ENCODE data around the gene FGF22.
A peak's percentile ranks its signal among the peaks of the same experiment; 100 is the strongest.
"Not testable (repeated sequence)": the region's sequence is repeated elsewhere in the genome, so short reads cannot be mapped to it uniquely, and the experiment has no call there.

FGF22 gene

GRCh38 chr19:607301-608154, 32.2 kb upstream of the FGF22 start:
- DNase-seq = no peak

DNA sequence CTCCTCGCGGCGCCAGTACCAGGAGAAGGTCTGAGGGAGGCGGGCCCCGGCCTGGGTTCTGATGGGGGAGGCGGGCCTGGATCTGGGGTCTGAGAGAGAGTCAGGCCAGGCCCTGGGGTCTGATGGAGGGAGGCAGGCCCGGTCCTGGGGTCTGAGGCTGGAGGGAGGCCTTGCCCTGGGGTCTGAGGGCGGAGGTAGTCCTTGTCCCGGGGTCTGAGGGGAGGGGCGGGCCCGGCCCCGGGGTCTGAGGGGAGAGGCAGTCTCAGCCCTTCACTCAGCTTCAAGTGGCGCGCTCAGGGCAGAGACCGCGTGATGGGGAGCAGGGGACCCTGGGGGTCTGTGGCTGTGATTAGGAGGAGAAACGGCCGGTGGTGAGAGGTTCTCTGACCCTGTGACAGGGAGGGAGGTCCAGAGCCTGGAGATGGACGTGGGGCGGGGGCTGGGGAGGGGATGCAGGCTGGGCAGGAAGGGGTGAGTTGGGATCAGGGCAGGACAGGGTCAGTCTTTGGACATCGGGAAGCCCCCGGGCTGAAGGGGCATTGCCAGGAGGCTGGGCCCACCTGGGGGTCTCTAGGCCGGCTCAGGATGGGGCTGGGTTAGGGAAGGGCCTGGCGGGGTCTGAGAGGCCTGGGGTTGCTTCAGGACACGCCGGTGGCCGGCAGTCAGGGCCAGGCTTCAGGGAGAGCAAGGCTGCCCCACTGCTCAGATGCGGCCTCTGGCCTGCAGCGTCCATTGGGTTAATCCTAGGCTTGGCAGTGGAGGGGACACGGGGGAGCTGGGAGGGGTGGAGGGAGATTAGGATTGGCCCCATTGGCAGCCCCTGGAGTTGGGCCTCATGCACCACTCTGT, 31.3 kb upstream of the FGF22 start:
- DNase-seq = no peak

- DNase-seq = no peak
Observed at GRCh38 chr19:609004-609346, 30.7 kb upstream of the FGF22 start.

DNA sequence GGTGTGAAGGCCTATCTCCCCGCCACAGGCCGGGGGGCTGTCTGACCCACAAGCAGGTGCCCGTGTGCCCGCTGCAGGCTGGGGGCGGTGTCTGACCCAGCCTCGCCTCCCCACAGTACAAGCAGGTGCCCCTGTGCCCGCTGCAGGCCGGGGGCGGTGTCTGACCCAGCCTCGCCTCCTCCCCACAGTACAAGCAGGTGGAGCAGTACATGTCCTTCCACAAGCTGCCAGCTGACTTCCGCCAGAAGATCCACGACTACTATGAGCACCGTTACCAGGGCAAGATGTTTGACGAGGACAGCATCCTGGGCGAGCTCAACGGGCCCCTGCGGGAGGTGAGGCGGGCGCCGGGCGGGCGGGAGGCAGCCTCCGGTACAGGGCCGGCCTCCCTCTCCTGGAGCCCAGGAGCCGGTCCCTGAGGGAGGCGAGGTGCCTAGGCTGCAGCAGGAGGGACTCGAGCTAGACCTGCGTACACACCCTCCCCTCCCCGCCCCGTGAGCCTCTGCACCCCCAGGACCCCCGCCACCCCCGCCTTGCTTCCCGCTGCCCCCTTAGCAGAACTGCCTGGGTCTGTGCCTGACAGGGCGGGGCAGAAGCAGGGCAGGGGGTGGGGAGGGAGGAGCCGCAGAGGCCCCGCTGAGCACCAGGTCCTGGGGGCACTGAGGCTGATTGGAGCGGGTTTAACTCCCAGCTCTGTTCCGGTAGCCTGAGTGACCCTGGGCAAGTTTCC, 29.4 kb upstream of the FGF22 start:
- peak; percentile 37 for DNase-seq

GRCh38 chr19:610801-611480, 28.7 kb upstream of the FGF22 start:
- DNase-seq = peak; percentile 37

DNA sequence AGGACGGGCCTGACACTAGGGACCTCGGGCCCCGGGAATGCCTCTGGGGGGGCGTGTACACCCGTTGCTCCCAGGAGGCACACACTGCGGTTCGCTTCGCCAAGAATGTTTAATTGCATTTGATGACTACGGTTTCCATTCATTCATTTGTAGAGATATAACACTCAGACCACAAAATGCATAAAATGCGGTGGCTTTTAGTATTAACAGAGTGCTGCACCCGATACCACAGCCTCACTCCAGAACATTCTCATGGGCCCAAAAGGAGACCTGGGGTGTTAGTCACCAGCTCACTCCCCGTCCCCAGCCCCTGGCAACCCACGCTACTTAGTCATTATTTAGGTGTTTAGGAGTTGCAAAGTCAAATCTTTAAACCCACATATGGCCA, 28.2 kb upstream of the FGF22 start:
- no peak for DNase-seq

GRCh38 chr19:612941-613340, 26.7 kb upstream of the FGF22 start:
- DNase-seq = no peak

DNA sequence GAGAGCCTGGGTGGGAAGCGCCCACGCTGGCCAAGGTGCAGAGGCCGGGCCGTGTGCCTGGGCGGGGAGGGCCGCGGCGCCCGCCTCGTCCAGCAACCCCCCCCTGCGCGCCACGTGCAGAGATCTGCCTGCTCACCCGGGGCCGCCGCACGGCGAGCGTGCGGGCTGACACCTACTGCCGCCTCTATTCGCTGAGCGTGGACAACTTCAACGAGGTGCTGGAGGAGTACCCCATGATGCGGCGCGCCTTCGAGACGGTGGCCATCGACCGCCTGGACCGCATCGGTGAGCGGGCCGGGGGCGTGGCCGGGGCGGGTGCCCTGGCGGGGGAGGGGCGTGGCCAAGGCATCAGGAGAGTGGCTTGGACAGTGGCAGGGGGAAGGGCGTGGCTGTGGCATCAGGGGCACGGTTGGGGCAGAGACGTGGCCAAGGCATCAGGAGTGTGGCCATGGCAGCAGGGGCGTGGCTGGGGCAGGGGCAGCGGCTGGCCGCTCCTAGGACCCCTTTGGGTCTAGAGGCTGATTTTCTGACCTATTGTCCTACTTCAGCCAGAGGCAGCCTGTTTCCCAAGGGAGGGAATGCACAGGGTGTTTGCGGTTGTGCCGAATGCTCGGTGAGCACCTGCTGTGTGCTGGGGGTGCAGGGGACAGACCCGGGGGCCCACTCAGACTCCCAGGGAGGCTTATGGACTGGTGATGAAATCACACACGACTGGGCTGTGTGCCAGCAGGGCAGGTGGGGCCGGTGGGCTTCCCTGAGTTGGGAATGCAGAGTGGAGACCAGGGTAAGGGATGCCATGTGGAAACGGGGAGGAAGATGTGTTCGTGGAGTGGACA, 25.7 kb upstream of the FGF22 start:
- DNase-seq = no peak

DNA sequence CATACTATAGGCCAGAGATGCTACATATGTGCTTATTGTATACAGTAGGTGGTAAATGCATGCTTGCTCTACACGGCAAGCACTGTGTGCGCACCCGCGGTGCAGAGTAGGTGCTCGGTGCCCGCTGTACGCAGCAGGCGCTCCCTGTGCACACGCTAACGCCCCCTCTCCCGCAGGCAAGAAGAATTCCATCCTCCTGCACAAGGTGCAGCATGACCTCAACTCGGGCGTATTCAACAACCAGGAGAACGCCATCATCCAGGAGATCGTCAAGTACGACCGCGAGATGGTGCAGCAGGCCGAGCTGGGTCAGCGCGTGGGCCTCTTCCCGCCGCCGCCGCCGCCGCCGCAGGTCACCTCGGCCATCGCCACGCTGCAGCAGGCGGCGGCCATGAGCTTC, 24.1 kb upstream of the FGF22 start:
- DNase-seq = no peak

- DNase-seq = no peak
Observed at GRCh38 chr19:616062-616700, 23.5 kb upstream of the FGF22 start.

DNA sequence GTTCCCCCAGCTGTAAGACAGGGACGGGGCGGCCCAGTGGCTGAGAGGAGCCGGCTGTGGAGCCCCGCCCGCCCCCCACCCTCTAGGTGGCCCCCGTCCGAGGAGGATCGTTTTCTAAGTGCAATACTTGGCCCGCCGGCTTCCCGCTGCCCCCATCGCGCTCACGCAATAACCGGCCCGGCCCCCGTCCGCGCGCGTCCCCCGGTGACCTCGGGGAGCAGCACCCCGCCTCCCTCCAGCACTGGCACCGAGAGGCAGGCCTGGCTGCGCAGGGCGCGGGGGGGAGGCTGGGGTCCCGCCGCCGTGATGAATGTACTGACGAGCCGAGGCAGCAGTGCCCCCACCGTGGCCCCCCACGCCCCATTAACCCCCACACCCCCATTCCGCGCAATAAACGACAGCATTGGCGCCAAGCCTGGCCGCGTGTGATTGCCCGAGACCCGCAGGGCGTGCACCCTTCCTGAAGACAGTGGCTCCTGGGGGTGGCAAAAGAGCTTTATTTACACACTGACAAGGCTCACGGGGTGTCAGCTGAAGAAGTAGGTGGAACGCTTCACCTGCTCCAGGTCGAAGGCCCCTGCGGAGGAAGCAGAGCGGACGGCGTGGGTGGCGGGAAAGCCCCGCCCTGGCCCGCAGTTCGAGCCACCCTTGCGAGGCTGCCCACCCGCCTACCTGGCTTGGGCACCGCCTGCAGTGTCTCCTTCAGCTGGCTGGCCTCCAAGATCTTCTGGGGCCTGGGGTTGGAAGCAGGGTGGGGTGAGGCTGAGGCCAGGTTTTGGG, 22.7 kb upstream of the FGF22 start:
- DNase-seq = no peak

GRCh38 chr19:617551-618246, 22.0 kb upstream of the FGF22 start:
- no peak for DNase-seq

GRCh38 chr19:618247-618619, 21.4 kb upstream of the FGF22 start:
- no peak for DNase-seq

- DNase-seq = no peak
Observed at GRCh38 chr19:618674-619285, 20.9 kb upstream of the FGF22 start.

GRCh38 chr19:619286-620002, 20.2 kb upstream of the FGF22 start:
- DNase-seq = no peak

DNA sequence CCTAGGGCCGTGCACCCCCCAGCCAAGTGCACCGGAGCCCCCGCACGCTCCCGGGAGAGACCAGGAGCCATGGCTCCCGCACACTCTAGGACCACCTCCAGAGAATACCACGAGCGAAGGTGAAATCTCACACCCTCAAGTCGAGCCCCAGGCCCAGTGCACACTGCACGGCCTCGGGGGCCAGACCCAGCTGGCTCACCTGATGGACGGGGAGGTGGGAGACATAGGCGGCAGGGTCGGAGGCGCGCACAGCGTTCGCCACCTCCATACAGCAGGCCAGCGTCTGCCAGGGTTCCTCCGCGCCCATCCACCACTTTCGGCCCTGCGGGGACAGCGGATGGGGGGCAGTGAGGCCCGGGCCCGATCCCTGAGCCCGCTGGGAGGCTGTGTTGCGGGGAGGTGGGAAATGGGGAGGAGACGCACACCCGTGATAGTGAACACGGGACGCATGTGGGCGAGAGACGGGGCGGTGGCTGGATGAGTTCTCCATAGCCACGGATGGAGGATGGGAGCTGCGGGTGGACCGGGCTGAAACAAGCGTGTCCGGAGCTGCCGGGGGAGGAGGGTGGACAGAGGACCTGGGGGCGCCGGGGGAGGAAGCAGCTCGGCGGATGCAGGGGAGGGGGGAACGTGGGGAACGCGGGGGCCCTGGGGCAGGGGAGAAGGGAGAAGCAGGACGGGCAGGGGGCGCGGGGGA, 19.4 kb upstream of the FGF22 start:
- no peak for DNase-seq

- not testable (repeated sequence) for DNase-seq
Observed at GRCh38 chr19:621191-621590, 18.5 kb upstream of the FGF22 start.

DNA sequence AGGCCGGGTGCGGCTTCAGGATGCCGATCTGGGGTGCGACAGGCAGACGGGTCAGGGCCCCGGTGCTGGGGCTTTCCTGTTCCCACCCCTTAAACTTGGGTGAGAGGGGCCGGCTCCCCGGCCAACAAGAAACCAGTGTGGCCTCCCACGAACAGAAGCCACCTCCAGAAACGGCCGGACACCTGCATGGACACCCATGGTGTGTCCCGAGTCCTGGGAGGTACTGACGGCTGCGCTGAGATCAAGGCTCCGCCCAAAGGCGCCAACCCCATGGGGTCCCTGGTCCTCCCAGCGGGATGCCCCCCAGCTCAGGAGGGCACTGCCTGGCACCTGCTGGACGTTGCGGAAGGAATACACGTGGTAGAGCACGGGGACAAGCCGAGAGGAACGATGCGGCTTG, 17.9 kb upstream of the FGF22 start:
- DNase-seq = no peak
